ENCODE data around the gene DENND1C.

The DENND1C gene

GRCh38 chr19:6479836-6480398 is 1.7 kb downstream of the DENND1C start:
- DNase-seq (ENCODE audit: low read depth in 1 of 2, low spot score in 1 of 2): no peak

- DNase-seq (ENCODE audit: low read depth in 1 of 2, low spot score in 1 of 2): no peak
These were observed 2.8 kb downstream of the DENND1C start for GRCh38 chr19:6478815-6479214.

- DNase-seq (ENCODE audit: low read depth in 1 of 2, low spot score in 1 of 2): no peak
These were observed 4.6 kb downstream of the DENND1C start for GRCh38 chr19:6476896-6477431.

GRCh38 chr19:6476155-6476895 is 5.3 kb downstream of the DENND1C start:
- peak; percentile 47 to 50 for DNase-seq (ENCODE audit: low read depth in 1 of 2, low spot score in 1 of 2)

- DNase-seq (ENCODE audit: low read depth in 1 of 2, low spot score in 1 of 2): no peak
These were observed 6.1 kb downstream of the DENND1C start for GRCh38 chr19:6475321-6476108.

- no peak for DNase-seq (ENCODE audit: low read depth in 1 of 2, low spot score in 1 of 2)
These were observed 7.9 kb downstream of the DENND1C start for GRCh38 chr19:6473647-6474046.

GRCh38 chr19:6472713-6473112 is 8.9 kb downstream of the DENND1C start:
- DNase-seq (ENCODE audit: low read depth in 1 of 2, low spot score in 1 of 2): no peak

- no peak for DNase-seq (ENCODE audit: low read depth in 1 of 2, low spot score in 1 of 2)
These were observed 10.5 kb downstream of the DENND1C start for GRCh38 chr19:6471076-6471475.

GRCh38 chr19:6470173-6470572 is 11.4 kb downstream of the DENND1C start:
- no peak for DNase-seq (ENCODE audit: low read depth in 1 of 2, low spot score in 1 of 2)

GRCh38 chr19:6467384-6467783 is 14.2 kb downstream of the DENND1C start:
- DNase-seq (ENCODE audit: low read depth in 1 of 2, low spot score in 1 of 2): no peak

- DNase-seq (ENCODE audit: low read depth in 1 of 2, low spot score in 1 of 2): no peak
These were observed 14.9 kb downstream of the DENND1C start for GRCh38 chr19:6466526-6467248.

- no peak for DNase-seq (ENCODE audit: low read depth in 1 of 2, low spot score in 1 of 2)
These were observed 15.9 kb downstream of the DENND1C start for GRCh38 chr19:6465663-6466062.

- DNase-seq (ENCODE audit: low read depth in 1 of 2, low spot score in 1 of 2): no peak
These were observed 16.6 kb downstream of the DENND1C start for GRCh38 chr19:6465006-6465405.

- DNase-seq (ENCODE audit: low read depth in 1 of 2, low spot score in 1 of 2): no peak
These were observed 17.3 kb downstream of the DENND1C start, which contains the start of gene CRB3 for GRCh38 chr19:6464070-6464873. TSS of gene CRB3 (plus strand) at chr19:6464271. CDS start at chr19:6464702, 431 bp downstream.

GRCh38 chr19:6460099-6460884 is 21.3 kb downstream of the DENND1C start:
- DNase-seq (ENCODE audit: low read depth in 1 of 2, low spot score in 1 of 2): peak; percentile 94 to 95

GRCh38 chr19:6459262-6460098 is 22.1 kb downstream of the DENND1C start, which contains the start of gene SLC25A23:
TSS of gene SLC25A23 (minus strand) at chr19:6459792. CDS start at chr19:6459628, 164 bp downstream.
- peak; percentile 35 to 40 for DNase-seq (ENCODE audit: low read depth in 1 of 2, low spot score in 1 of 2)

GRCh38 chr19:6458695-6459261 is 22.8 kb downstream of the DENND1C start:
- DNase-seq (ENCODE audit: low read depth in 1 of 2, low spot score in 1 of 2): no peak
